Suprapubic skin (tissue), 3 donors: ENCODE results near the gene SASH1.

Experiments used
- CTCF ChIP-seq, 2 donors: fragments of 200-600 bp in 1 of 2; fragments of 450-650 bp in 1 of 2; sonication (generic) in 1 of 2; IDR thresholded peaks; one replicate each; pipeline ENCODE4 v1.5.1; 2016 to 2019; ENCODE audit warnings: antibody characterized with exemption in 2 of 2, mild to moderate bottlenecking in 1 of 2, moderate library complexity in 1 of 2
- POLR2A ChIP-seq, 2 donors: fragments of 450-650 bp; IDR thresholded peaks; one replicate each; pipeline ENCODE4 v1.6.1; 2017; ENCODE audit warnings: antibody characterized with exemption in 2 of 2, mild to moderate bottlenecking in 2 of 2, moderate library complexity in 2 of 2

DNA sequence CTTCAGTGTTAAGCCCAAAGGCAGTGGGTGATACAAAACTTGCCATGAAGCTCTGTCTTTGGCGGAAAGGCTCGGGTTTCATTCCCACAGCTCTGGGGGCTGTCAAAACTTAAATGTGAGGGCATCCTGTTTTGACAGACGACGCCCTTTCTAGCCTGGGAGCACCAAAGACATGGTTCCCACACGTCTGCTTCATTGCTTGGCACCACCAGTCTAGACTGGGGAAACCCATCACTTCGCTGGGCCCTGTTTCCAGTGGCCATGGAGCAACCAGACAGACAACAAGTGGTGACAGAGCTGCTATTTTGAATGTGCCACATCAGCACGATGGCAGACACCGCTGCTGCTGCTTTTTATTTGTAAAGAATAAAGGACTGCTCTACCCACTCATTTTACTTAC lies 127.5 kb downstream of the SASH1 start:
- TF ChIP-seq CTCF (IDR thresholded peaks at IDR 0.05) (no peak), POLR2A (IDR thresholded peaks at IDR 0.05) (no peak)
